CD4-positive, CD25-positive, alpha-beta regulatory T cell (primary cell): Measurements from ENCODE around the gene GTSF1L. TPM values are rescaled to one million over a fixed set of nuclear protein-coding genes. Genes with fewer than 3 reads are reported as not detected.

Experiments
- ATAC-seq, 2 donors: fragments of 150-1000 bp; cut with Tn5 transposase; one replicate each; pipeline ENCODE4 v1.10.0; 2021; ENCODE audit warnings: low read depth in 2 of 2, moderate number of reproducible peaks in 2 of 2, moderate library complexity in 1 of 2
- DNase-seq, 3 donors: peaks; one replicate each; pipeline versions ENCODE4 v3.0.0 to v3.0.0-alpha.2; 2012 to 2022; ENCODE audit warnings: mixed read lengths in 1 of 3
- H3K27ac ChIP-seq: one replicate; pipeline ENCODE4 v1.7.0; 2013; ENCODE audit warnings: mild to moderate bottlenecking, low read length; ENCODE audit not compliant: insufficient read depth, poor library complexity, severe bottlenecking
- H3K27me3 ChIP-seq: one replicate; pipeline ENCODE4 v1.7.0; 2013; ENCODE audit warnings: low read length; ENCODE audit not compliant: control insufficient read depth, insufficient read depth
- H3K36me3 ChIP-seq: one replicate; pipeline ENCODE4 v1.7.0; 2013; ENCODE audit warnings: mild to moderate bottlenecking, low read length, moderate library complexity; ENCODE audit not compliant: control insufficient read depth, insufficient read depth
- H3K4me1 ChIP-seq: 2 replicates; pipeline ENCODE4 v1.7.0; 2013; ENCODE audit warnings: mild to moderate bottlenecking, low read length; ENCODE audit not compliant: insufficient read depth, control insufficient read depth, poor library complexity, severe bottlenecking
- H3K4me3 ChIP-seq: one replicate; pipeline ENCODE4 v1.7.0; 2013; ENCODE audit warnings: low read depth, mild to moderate bottlenecking, low read length, moderate library complexity
- H3K9me3 ChIP-seq, 2 experiments: 1 replicate in 1 of 2; 2 replicates in 1 of 2; pipeline ENCODE4 v1.7.0; 2013; ENCODE audit warnings: low read length in 2 of 2, mild to moderate bottlenecking in 1 of 2, moderate library complexity in 1 of 2; ENCODE audit not compliant: control insufficient read depth in 2 of 2
- H3K27ac Mint-ChIP-seq, 3 donors: one replicate each; pipeline ENCODE4 v1.8.0; 2020 to 2022; ENCODE audit warnings: mild to moderate bottlenecking in 3 of 3, mixed read lengths in 3 of 3, moderate library complexity in 2 of 3
- H3K27me3 Mint-ChIP-seq: one replicate; pipeline ENCODE4 v1.8.0; 2022; ENCODE audit warnings: mild to moderate bottlenecking, mixed read lengths
- H3K36me3 Mint-ChIP-seq: one replicate; pipeline ENCODE4 v1.8.0; 2020; ENCODE audit warnings: mixed read lengths
- H3K4me1 Mint-ChIP-seq, 4 donors: one replicate each; pipeline ENCODE4 v1.8.0; 2020 to 2022; ENCODE audit warnings: mixed read lengths in 4 of 4, mild to moderate bottlenecking in 1 of 4
- H3K4me3 Mint-ChIP-seq, 4 donors: one replicate each; pipeline ENCODE4 v1.8.0; 2020 to 2022; ENCODE audit warnings: mild to moderate bottlenecking in 4 of 4, mixed read lengths in 4 of 4, moderate library complexity in 3 of 4
- H3K9me3 Mint-ChIP-seq, 7 donors: one replicate each; pipeline ENCODE4 v1.8.0; 2020 to 2022; ENCODE audit warnings: mixed read lengths in 7 of 7, mild to moderate bottlenecking in 3 of 7, moderate library complexity in 2 of 7
- polyA plus RNA-seq, 4 donors: library from polyadenylated mRNA; unstranded; fragments of 300-500 nt; fragmentation: Illumina TruSeq; gene quantifications; one replicate each; pipeline ENCODE4 v1.2.3, GENCODE V29; 2021
- total RNA-seq: library from RNA; stranded (reverse); gene quantifications from one replicate; pipeline ENCODE4 v1.2.3, GENCODE V29; 2022

Gene GTSF1L
- total RNA-seq, result 1.1 TPM
- 1 to 10 TPM in 3 of 4 donors, under 1 TPM in 1; 0.98 to 3.0 (median 1.7) TPM for polyA plus RNA-seq

DNA sequence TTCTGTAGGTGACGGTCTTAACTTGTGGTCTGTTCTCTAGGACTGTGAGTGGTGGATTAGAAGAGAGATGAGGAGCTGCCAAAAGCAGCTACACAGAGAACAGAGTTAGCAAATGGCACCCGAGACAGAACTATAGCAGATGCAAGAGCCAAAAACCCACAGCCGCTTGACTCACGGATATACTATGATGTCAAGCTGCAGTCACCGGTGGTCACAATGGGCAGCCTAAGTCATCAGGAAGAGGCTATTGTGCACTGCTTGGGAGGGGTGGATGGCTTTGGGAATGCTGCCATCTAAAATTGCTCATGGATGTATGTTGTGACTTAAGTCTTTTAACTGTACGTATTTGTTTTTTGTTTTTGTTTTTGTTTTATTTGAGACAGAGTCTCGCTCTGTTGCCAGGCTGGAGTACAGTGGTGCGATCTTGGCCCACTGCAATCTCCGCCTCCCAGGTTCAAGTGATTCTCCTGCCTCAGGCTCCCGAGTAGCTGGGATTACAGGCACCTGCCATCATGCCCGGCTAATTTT lies at the start of gene GTSF1L:
GTSF1L (minus strand) TSS at position 192 of the 528 bp plus-strand sequence. CDS start 308 bp downstream, outside the sequence.
- Mint-ChIP-seq H3K4me1 (peaks cover 25 to 85% (median 55%) of the 10 kb centered on the region in 4 donors), H3K27ac (peak within 1 kb of the TSS; percentile 12 to 87 (median 64))
- ATAC-seq, result no peak

GRCh38 chr20:43774754-43775153 lies 48.0 kb upstream of the GTSF1L start:
- Mint-ChIP-seq H3K36me3 (no peaks in the 10 kb centered on the region), H3K27me3 (peaks cover 6% of the 10 kb centered on the region)
- H3K4me1 ChIP-seq, result no peaks in the 10 kb centered on the region

More for the DNA sequence above, at the start of gene GTSF1L:
- peaks cover 0 to 4% (median 0%) of the 10 kb centered on the region in 7 donors for H3K9me3 Mint-ChIP-seq
- Histone ChIP-seq H3K27ac (peak within 1 kb of the TSS; percentile 64), H3K9me3 (no peaks in the 10 kb centered on the region), H3K27me3 (no peaks in the 10 kb centered on the region), H3K4me1 (peaks cover 51% of the 10 kb centered on the region), H3K36me3 (no peaks in the 10 kb centered on the region), H3K4me3 (no peak within 1 kb of the TSS)
- no peaks in the 10 kb centered on the region for H3K27me3 Mint-ChIP-seq
- DNase-seq, result no peak
- no peaks in the 10 kb centered on the region for H3K36me3 Mint-ChIP-seq
- H3K4me3 Mint-ChIP-seq, result peak within 1 kb of the TSS in 1 of 4 donors; percentile 66

GRCh38 chr20:43771503-43772190 lies 44.8 kb upstream of the GTSF1L start:
- H3K27ac Mint-ChIP-seq, result no peak overlapping the region
- Histone ChIP-seq H3K27ac (no peak overlapping the region), H3K9me3 (no peaks in the 10 kb centered on the region), H3K4me3 (no peak overlapping the region), H3K27me3 (no peaks in the 10 kb centered on the region), H3K36me3 (no peaks in the 10 kb centered on the region), H3K4me1 (no peaks in the 10 kb centered on the region)
- H3K4me3 Mint-ChIP-seq, result no peak overlapping the region
- no peak for DNase-seq
- ATAC-seq, result no peak
- peaks cover 6% of the 10 kb centered on the region for H3K27me3 Mint-ChIP-seq
- H3K36me3 Mint-ChIP-seq, result no peaks in the 10 kb centered on the region
- no peaks in the 10 kb centered on the region for H3K4me1 Mint-ChIP-seq
- H3K9me3 Mint-ChIP-seq, result peaks cover 0 to 3% (median 0%) of the 10 kb centered on the region in 7 donors

More at GRCh38 chr20:43774754-43775153, 48.0 kb upstream of the GTSF1L start:
- peaks cover 9 to 14% of the 10 kb centered on the region in 2 experiments for H3K9me3 ChIP-seq
- Mint-ChIP-seq H3K4me1 (no peaks in the 10 kb centered on the region), H3K27ac (no peak overlapping the region), H3K9me3 (peaks cover 0 to 11% (median 2%) of the 10 kb centered on the region in 7 donors), H3K4me3 (no peak overlapping the region)
- DNase-seq (no peak), ATAC-seq (no peak)
- H3K27ac ChIP-seq, result no peak overlapping the region
- no peaks in the 10 kb centered on the region for H3K36me3 ChIP-seq
- no peaks in the 10 kb centered on the region for H3K27me3 ChIP-seq
- H3K4me3 ChIP-seq, result no peak overlapping the region

GRCh38 chr20:43770342-43770741 lies 43.5 kb upstream of the GTSF1L start:
- no peak overlapping the region for H3K4me3 Mint-ChIP-seq
- H3K9me3 Mint-ChIP-seq, result peaks cover 0 to 3% (median 0%) of the 10 kb centered on the region in 7 donors
- no peak for DNase-seq
- H3K27me3 Mint-ChIP-seq, result peaks cover 11% of the 10 kb centered on the region
- Histone ChIP-seq H3K4me1 (no peaks in the 10 kb centered on the region), H3K27ac (no peak overlapping the region), H3K4me3 (no peak overlapping the region), H3K9me3 (no peaks in the 10 kb centered on the region), H3K27me3 (no peaks in the 10 kb centered on the region), H3K36me3 (no peaks in the 10 kb centered on the region)
- no peak for ATAC-seq
- H3K4me1 Mint-ChIP-seq, result peaks cover 0 to 4% (median 0%) of the 10 kb centered on the region in 4 donors
- H3K36me3 Mint-ChIP-seq, result no peaks in the 10 kb centered on the region
- peak overlapping the region in 1 of 3 donors; percentile 42 for H3K27ac Mint-ChIP-seq

GRCh38 chr20:43767686-43768474 lies 41.1 kb upstream of the GTSF1L start:
- Histone ChIP-seq H3K27ac (no peak overlapping the region), H3K36me3 (no peaks in the 10 kb centered on the region), H3K27me3 (no peaks in the 10 kb centered on the region), H3K9me3 (no peaks in the 10 kb centered on the region), H3K4me1 (no peaks in the 10 kb centered on the region), H3K4me3 (no peak overlapping the region)
- DNase-seq, result no peak
- H3K36me3 Mint-ChIP-seq, result no peaks in the 10 kb centered on the region
- no peak for ATAC-seq
- peak overlapping the region in 1 of 3 donors; percentile 47 for H3K27ac Mint-ChIP-seq
- no peak overlapping the region for H3K4me3 Mint-ChIP-seq
- H3K4me1 Mint-ChIP-seq, result peaks cover 0 to 4% (median 0%) of the 10 kb centered on the region in 4 donors
- peaks cover 4% of the 10 kb centered on the region for H3K27me3 Mint-ChIP-seq
- H3K9me3 Mint-ChIP-seq, result peaks cover 0 to under 1% (median 0%) of the 10 kb centered on the region in 7 donors

DNA sequence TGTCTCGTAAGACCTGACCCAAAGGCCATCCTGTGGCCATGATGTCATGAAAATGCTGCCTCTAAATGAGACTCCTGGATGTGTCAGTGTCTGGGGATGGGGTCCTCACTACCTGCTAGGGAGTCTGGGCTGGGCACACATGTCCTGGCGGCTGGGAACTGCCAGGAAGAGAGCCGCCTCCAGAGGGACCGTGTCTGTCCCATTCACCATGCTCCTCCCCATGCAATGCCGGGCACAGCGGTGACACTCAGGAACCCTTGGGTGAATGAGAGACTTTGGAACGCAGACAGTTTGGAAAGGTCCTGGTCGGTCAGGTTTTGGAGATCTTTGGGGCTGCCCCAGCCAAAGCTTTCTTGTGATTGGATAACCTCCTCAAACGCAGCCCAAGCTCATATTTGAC lies 40.1 kb upstream of the GTSF1L start:
- no peaks in the 10 kb centered on the region for H3K4me1 ChIP-seq
- H3K4me3 ChIP-seq, result no peak overlapping the region
- peaks cover 0 to 9% (median 0%) of the 10 kb centered on the region in 4 donors for H3K4me1 Mint-ChIP-seq
- H3K36me3 ChIP-seq, result no peaks in the 10 kb centered on the region
- H3K9me3 ChIP-seq, result no peaks in the 10 kb centered on the region
- ATAC-seq, result no peak
- H3K27me3 ChIP-seq, result no peaks in the 10 kb centered on the region
- H3K27ac Mint-ChIP-seq, result no peak overlapping the region
- DNase-seq, result no peak
- H3K27me3 Mint-ChIP-seq, result peaks cover 4% of the 10 kb centered on the region
- H3K27ac ChIP-seq, result no peak overlapping the region
- no peak overlapping the region for H3K4me3 Mint-ChIP-seq
- no peaks in the 10 kb centered on the region for H3K9me3 Mint-ChIP-seq
- H3K36me3 Mint-ChIP-seq, result no peaks in the 10 kb centered on the region

GRCh38 chr20:43766385-43766784 lies 39.6 kb upstream of the GTSF1L start:
- ATAC-seq (no peak), DNase-seq (no peak)
- Mint-ChIP-seq H3K27me3 (peaks cover 4% of the 10 kb centered on the region), H3K4me1 (peaks cover 0 to 14% (median 2%) of the 10 kb centered on the region in 4 donors), H3K36me3 (no peaks in the 10 kb centered on the region), H3K4me3 (no peak overlapping the region), H3K27ac (no peak overlapping the region), H3K9me3 (no peaks in the 10 kb centered on the region)
- Histone ChIP-seq H3K27ac (no peak overlapping the region), H3K27me3 (no peaks in the 10 kb centered on the region), H3K4me1 (no peaks in the 10 kb centered on the region), H3K9me3 (no peaks in the 10 kb centered on the region), H3K36me3 (no peaks in the 10 kb centered on the region), H3K4me3 (no peak overlapping the region)
